ENCODE measurements around the gene XAF1. TPM values are rescaled to one million over a fixed set of nuclear protein-coding genes. Genes with fewer than 3 reads are reported as not detected.
"Not testable (repeated sequence)": the region's sequence is repeated elsewhere in the genome, so short reads cannot be mapped to it uniquely, and the experiment has no call there.

Gene XAF1
- polyA plus RNA-seq, 4 donors, result 4.7 to 15.4 (median 11.0) TPM

- no peak for DNase-seq (ENCODE audit: low read depth in 4 of 4, low spot score in 3 of 4)
Measured at GRCh38 chr17:6796887-6797490, 41.1 kb downstream of the XAF1 start.

DNA sequence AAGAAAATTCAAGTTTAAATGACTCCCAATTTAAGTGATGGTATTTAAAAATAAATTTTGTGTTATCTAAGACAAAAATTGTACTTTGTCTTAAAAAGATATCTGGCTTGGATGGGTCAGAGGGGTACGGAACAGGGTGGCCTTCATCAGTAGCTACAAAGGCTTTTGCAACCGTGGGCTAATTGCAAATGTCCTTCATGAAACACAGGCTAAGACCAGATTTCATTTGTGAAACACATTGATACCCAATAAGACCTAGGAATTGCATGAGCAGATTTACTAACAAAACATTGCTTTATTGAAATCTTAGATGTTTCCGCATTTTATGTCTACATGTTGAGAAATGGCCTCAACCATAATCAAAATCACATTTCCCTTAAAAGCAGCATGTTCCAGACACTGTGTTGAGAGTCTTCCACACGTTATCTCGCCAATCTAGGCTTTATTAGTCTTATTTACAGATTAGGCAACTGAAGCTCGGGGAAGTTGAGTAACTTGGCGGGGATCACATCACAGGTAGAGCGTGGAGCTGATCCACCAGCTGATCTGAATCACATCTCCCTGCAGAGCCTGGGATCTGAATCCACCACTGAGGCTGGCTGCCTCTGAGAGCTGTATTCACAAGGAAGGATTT is 42.0 kb downstream of the XAF1 start:
- no peak for DNase-seq (ENCODE audit: low read depth in 4 of 4, low spot score in 3 of 4)

GRCh38 chr17:6799738-6800137 is 43.9 kb downstream of the XAF1 start:
- no peak for DNase-seq (ENCODE audit: low read depth in 4 of 4, low spot score in 3 of 4)

DNA sequence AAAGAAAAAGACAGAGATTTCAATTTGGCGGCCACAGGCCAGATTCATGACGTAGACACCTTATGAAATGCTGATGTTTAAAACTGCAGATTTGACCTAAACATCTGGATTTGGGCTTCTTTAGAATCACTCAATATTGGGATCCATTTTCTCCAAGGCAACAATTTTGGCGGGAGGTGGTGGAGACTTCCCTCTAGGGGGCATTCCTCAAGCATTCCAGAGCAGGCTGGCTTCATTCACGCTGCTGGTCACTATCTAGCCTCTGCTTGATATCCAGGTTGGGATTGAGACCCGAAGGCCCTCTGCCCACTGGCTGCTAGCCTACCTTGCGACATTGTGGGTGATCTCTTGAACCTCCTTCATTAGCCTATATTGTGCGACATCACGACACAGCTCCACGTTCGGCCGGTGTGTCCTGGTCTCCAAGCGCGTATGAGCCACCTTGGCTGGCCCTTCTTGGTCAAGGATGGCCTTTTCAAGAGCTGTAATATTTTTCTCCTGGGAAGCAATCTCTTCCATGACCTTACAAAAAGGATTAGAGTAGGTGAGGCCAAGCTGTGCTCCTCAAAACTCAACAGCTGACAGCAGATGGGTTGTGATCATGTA is 44.7 kb downstream of the XAF1 start:
- DNase-seq (ENCODE audit: low read depth in 4 of 4, low spot score in 3 of 4), result no peak

DNA sequence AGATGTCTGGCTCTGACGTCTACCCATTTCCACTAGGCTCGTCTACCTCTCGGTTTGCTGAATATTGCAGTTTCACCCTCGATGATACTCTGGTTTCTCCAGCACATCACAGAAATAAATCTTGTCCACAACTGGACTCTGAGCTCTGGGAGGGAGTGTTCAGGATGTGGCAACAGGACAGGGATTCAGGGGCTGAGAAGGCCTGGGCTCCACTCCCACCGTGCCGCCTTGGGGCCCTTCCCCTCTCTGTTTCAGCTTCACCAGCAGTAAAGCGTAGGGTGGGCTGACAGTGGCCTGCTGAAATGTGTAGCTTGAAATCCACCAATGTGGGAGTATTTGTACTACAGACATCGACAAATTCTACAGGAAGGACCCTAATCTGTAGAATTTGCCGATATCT is 55.7 kb downstream of the XAF1 start:
- no peak for DNase-seq (ENCODE audit: low read depth in 4 of 4, low spot score in 3 of 4)

- DNase-seq (ENCODE audit: low read depth in 4 of 4, low spot score in 3 of 4), result no peak
Measured at GRCh38 chr17:6812295-6812694, 56.4 kb downstream of the XAF1 start.

DNA sequence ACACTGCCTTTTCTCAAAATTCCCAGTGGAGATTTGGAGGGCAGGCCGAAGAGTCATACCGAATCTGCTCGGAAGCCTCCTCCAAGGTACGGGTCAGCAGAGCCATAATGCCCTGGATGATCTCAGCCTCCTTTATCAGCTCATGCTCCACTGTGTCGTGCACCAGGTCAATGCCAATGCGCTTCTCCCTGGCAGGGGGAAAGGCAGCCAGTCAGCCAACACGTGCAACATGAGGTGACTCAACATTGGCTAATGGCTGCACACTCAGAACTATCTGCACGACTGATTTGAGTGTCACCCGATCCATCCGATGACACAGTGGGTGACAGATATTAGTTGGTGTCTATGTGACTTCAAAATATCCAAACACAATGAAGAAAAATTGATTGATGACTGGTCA is 59.9 kb downstream of the XAF1 start:
- no peak for DNase-seq (ENCODE audit: low read depth in 4 of 4, low spot score in 3 of 4)

DNA sequence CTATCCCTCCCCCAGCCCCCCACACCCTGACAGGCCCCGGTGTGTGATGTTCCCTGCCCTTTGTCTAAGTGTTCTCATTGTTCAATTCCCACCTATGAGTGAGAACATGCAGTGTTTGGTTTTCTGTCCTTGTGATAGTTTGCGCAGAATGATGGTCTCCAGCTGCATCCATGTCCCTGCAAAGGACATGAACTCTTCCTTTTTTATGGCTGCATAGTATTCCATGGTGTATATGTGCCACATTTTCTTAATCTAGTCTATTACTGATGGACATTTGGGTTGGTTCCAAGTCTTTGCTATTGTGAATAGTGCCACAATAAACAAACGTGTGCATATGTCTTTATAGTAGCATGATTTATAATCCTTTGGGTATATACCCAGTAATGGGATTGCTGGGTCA is 60.5 kb downstream of the XAF1 start:
- DNase-seq (ENCODE audit: low read depth in 4 of 4, low spot score in 3 of 4), result not testable (repeated sequence)

DNA sequence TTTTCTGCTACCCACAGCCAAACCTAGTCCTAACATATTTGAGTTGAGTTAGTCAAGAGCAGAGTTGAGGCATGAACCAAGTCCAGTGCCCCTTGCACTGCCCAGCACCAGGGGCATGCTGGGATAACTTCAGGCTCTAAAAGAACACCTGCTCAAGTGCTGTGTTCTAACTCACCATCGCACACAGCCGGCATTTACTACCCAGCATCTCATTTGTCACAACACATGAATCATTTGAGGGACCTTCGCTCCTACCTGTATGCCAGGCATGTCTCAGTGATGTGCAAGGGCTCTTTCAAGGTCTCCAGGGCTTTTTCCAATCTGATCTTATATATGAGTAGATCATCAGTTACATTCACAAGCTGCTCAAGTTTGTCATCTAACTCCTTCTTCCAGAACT is 63.1 kb downstream of the XAF1 start:
- DNase-seq (ENCODE audit: low read depth in 4 of 4, low spot score in 3 of 4), result no peak

- DNase-seq (ENCODE audit: low read depth in 4 of 4, low spot score in 3 of 4), result no peak
Measured at GRCh38 chr17:6823011-6823442, 67.2 kb downstream of the XAF1 start.

Other genes starting within 250 kb of the XAF1 start
- gene PITPNM3, start 199.5 kb upstream of the XAF1 start, polyA plus RNA-seq (ENCODE audit: insufficient read length in 4 of 4), result 10 to 100 TPM in 1 of 4 donors, 1 to 10 TPM in 3; 7.6 to 16.5 (median 9.4) TPM
- gene KIAA0753, start 115.3 kb upstream of the XAF1 start, polyA plus RNA-seq (ENCODE audit: insufficient read length in 4 of 4), result 10 to 100 TPM; 28.7 to 39.7 (median 37.6) TPM
- 10 to 100 TPM; 49.1 to 91.7 (median 82.0) TPM for gene TXNDC17, start 115.0 kb upstream of the XAF1 start, polyA plus RNA-seq (ENCODE audit: insufficient read length in 4 of 4)
- 10 to 100 TPM; 21.9 to 29.5 (median 28.8) TPM for gene MED31, start 104.4 kb upstream of the XAF1 start, polyA plus RNA-seq (ENCODE audit: insufficient read length in 4 of 4)
- gene C17orf100, start 104.3 kb upstream of the XAF1 start, polyA plus RNA-seq (ENCODE audit: insufficient read length in 4 of 4), result 10 to 100 TPM in 2 of 4 donors, 1 to 10 TPM in 2; 8.0 to 12.7 (median 9.6) TPM
- gene SLC13A5, start 42.7 kb upstream of the XAF1 start, polyA plus RNA-seq (ENCODE audit: insufficient read length in 4 of 4), result 1 to 10 TPM in 3 of 4 donors, under 1 TPM in 1; 0.57 to 3.4 (median 2.3) TPM
- under 1 TPM in 3 of 4 donors, not detected in 1; 0.08 to 0.29 (median 0.20) TPM for gene FBXO39, start 20.2 kb downstream of the XAF1 start, polyA plus RNA-seq (ENCODE audit: insufficient read length in 4 of 4)
- gene TEKT1, start 75.7 kb downstream of the XAF1 start, polyA plus RNA-seq (ENCODE audit: insufficient read length in 4 of 4), result under 1 TPM in 3 of 4 donors, not detected in 1; 0.34 to 0.67 (median 0.53) TPM
- 1 to 10 TPM; 1.2 to 3.2 (median 2.1) TPM for gene ALOX12, start 240.0 kb downstream of the XAF1 start, polyA plus RNA-seq (ENCODE audit: insufficient read length in 4 of 4)